HCT116 (cell line): ENCODE results near the gene EIF5AL1. TPM values are rescaled to one million over a fixed set of nuclear protein-coding genes. Genes with fewer than 3 reads are reported as not detected.

Experiments
- ATAC-seq: fragments of 200-7000 bp; cut with Tn5 transposase; 2 replicates; pipeline ENCODE4 v1.9.1; 2020; ENCODE audit warnings: mild to moderate bottlenecking, moderate library complexity
- BruUV-seq: library from RNA; stranded (reverse); fragments of 400-500 nt; replicated peaks from 2 replicates; lab custom pipeline; 2021; lab: Mats Ljungman, UMichigan
- CTCF ChIA-PET: fragments of 300-600 bp; sonication (Branson Sonifier 250); formaldehyde crosslinking; loops from one replicate; lab custom pipeline; 2021; ENCODE audit warnings: antibody characterized with exemption; lab: Charles Lee
- POLR2A ChIA-PET: fragments of 300-600, 350-600 bp; sonication (Branson Sonifier 250); formaldehyde crosslinking; loops from one replicate; lab custom pipeline; 2021; ENCODE audit warnings: antibody characterized with exemption; lab: Charles Lee
- RAD21 ChIA-PET, 2 experiments: fragments of 300-600 bp; sonication (Branson Sonifier 250); formaldehyde crosslinking; loops; one replicate each; lab custom pipeline; 2023; ENCODE audit warnings: low total read pairs in 2 of 2; ENCODE audit not compliant: uncharacterized antibody in 2 of 2, unreplicated experiment in 2 of 2, low non-redundant PET in 1 of 2; lab: Charles Lee
- DNase-seq: peaks from one replicate; pipeline ENCODE4 v3.0.0-alpha.2; 2010; ENCODE audit warnings: low read depth, low spot score
- H2AFZ ChIP-seq: fragments of 200-600 bp; shearing (Covaris generic), sonication (generic); 2 replicates; pipeline ENCODE4 v1.6.1; 2017; ENCODE audit warnings: low read depth, mixed run types, mixed read lengths, antibody characterized with exemption, low read length; ENCODE audit not compliant: poor library complexity, severe bottlenecking
- H3K27ac ChIP-seq: 2 replicates; pipeline ENCODE4 v1.5.1; 2012; ENCODE audit warnings: low read depth, low read length
- H3K27me3 ChIP-seq: fragments of 200-600 bp; sonication (generic); 2 replicates; pipeline ENCODE4 v1.6.1; 2016; ENCODE audit warnings: mixed run types, low read length, mixed read lengths; ENCODE audit not compliant: insufficient read depth
- H3K36me3 ChIP-seq, 2 experiments: fragments of 200-500 bp in 1 of 2; fragments of 200-600 bp in 1 of 2; sonication (Bioruptor generic) in 1 of 2; sonication (generic) in 1 of 2; 2 replicates each; pipeline versions ENCODE4 v1.5.1 to v1.6.1; 2014 to 2016; ENCODE audit warnings: low read length in 2 of 2, inconsistent platforms in 1 of 2, mixed read lengths in 1 of 2, mixed run types in 1 of 2; ENCODE audit not compliant: insufficient read depth in 2 of 2, control insufficient read depth in 1 of 2
- H3K4me1 ChIP-seq, 2 experiments: fragments of 200-600 bp in 1 of 2; sonication (generic) in 1 of 2; 2 replicates each; pipeline versions ENCODE4 v1.5.1 to v1.6.1; 2012 to 2017; ENCODE audit warnings: low read length in 2 of 2, inconsistent platforms in 1 of 2, mild to moderate bottlenecking in 1 of 2, mixed read lengths in 1 of 2, mixed run types in 1 of 2, moderate library complexity in 1 of 2; ENCODE audit not compliant: insufficient read depth in 2 of 2, control insufficient read depth in 1 of 2
- H3K4me2 ChIP-seq: fragments of 200-600 bp; sonication (generic); 2 replicates; pipeline ENCODE4 v1.6.1; 2017; ENCODE audit warnings: mixed run types, low read length, mixed read lengths
- H3K4me3 ChIP-seq, 2 experiments: fragments of 200-600 bp in 1 of 2; sonication (generic) in 1 of 2; replicated peaks in 1 of 2; 2 replicates each; pipeline ENCODE4 v1.5.1; 2011 to 2016; ENCODE audit warnings: low read length in 2 of 2, control low read depth in 1 of 2, low read depth in 1 of 2, mild to moderate bottlenecking in 1 of 2, mixed read lengths in 1 of 2, mixed run types in 1 of 2
- H3K79me2 ChIP-seq: fragments of 200-600 bp; sonication (generic); 2 replicates; pipeline ENCODE4 v1.6.1; 2017; ENCODE audit warnings: mild to moderate bottlenecking, mixed run types, low read length, moderate library complexity, mixed read lengths; ENCODE audit not compliant: insufficient read depth
- H3K9ac ChIP-seq: fragments of 200-600 bp; sonication (generic); 2 replicates; pipeline ENCODE4 v1.6.1; 2016; ENCODE audit warnings: low read length, mixed read lengths
- H3K9me2 ChIP-seq: fragments of 200-600 bp; sonication (generic), shearing (Covaris generic); 2 replicates; pipeline ENCODE4 v1.6.1; 2017; ENCODE audit warnings: mixed run types, mild to moderate bottlenecking, moderate library complexity; ENCODE audit not compliant: insufficient read depth
- H3K9me3 ChIP-seq, 2 experiments: fragments of 200-500 bp in 1 of 2; fragments of 200-600 bp in 1 of 2; sonication (Bioruptor generic) in 1 of 2; sonication (generic) in 1 of 2; 2 replicates each; pipeline ENCODE4 v1.6.1; 2014 to 2017; ENCODE audit warnings: low read length in 2 of 2, mixed read lengths in 2 of 2, inconsistent platforms in 1 of 2, low read depth in 1 of 2, mild to moderate bottlenecking in 1 of 2, mixed run types in 1 of 2, moderate library complexity in 1 of 2; ENCODE audit not compliant: control insufficient read depth in 1 of 2, insufficient read depth in 1 of 2
- H4K20me1 ChIP-seq: fragments of 200-600 bp; sonication (generic), shearing (Covaris generic); 2 replicates; pipeline ENCODE4 v1.6.1; 2017; ENCODE audit warnings: mixed run types, mild to moderate bottlenecking, moderate library complexity; ENCODE audit not compliant: insufficient read depth
- ATF3 ChIP-seq: IDR thresholded peaks from 2 replicates; pipeline ENCODE4 v1.6.1; 2012
- CBX3 ChIP-seq: IDR thresholded peaks from 2 replicates; pipeline ENCODE4 v1.6.1; 2012; ENCODE audit warnings: low read depth
- CTCF ChIP-seq, 3 experiments: fragments of 200-600 bp in 1 of 3; sonication (generic) in 1 of 3; IDR thresholded peaks in 2 of 3; conservative IDR thresholded peaks in 1 of 3; 2 replicates each; pipeline ENCODE4 v1.5.1; 2012 to 2017; ENCODE audit warnings: low read depth in 2 of 3, low read length in 2 of 3, antibody characterized with exemption in 1 of 3, borderline replicate concordance in 1 of 3, control low read depth in 1 of 3, mild to moderate bottlenecking in 1 of 3, mixed read lengths in 1 of 3, mixed run types in 1 of 3, moderate library complexity in 1 of 3; ENCODE audit not compliant: insufficient read depth in 1 of 3
- ELF1 ChIP-seq: IDR thresholded peaks from 2 replicates; pipeline ENCODE4 v1.6.1; 2012; ENCODE audit warnings: low read depth, borderline replicate concordance
- FOSL1 ChIP-seq: IDR thresholded peaks from 2 replicates; pipeline ENCODE4 v1.6.1; 2012; ENCODE audit warnings: low read depth
- MAX ChIP-seq: IDR thresholded peaks from 2 replicates; pipeline ENCODE4 v1.6.1; 2012
- POLR2A ChIP-seq: IDR thresholded peaks from 2 replicates; pipeline ENCODE4 v1.7.0; 2011; ENCODE audit warnings: borderline replicate concordance; ENCODE audit not compliant: insufficient read depth, insufficient read length; ENCODE audit errors: extremely low read depth
- RAD21 ChIP-seq: IDR thresholded peaks from 2 replicates; pipeline ENCODE4 v1.6.1; 2012; ENCODE audit warnings: low read depth, mild to moderate bottlenecking
- REST ChIP-seq: IDR thresholded peaks from 2 replicates; pipeline ENCODE4 v1.6.1; 2012; ENCODE audit warnings: low read depth
- SIN3A ChIP-seq: IDR thresholded peaks from 2 replicates; pipeline ENCODE4 v1.6.1; 2012; ENCODE audit warnings: low read depth
- SRF ChIP-seq: IDR thresholded peaks from 2 replicates; pipeline ENCODE4 v1.6.1; 2012; ENCODE audit warnings: low read depth
- TCF7L2 ChIP-seq: IDR thresholded peaks from 2 replicates; pipeline ENCODE4 v1.7.0; 2011; ENCODE audit warnings: borderline replicate concordance, inconsistent platforms; ENCODE audit not compliant: insufficient read depth, insufficient read length; ENCODE audit errors: extremely low read depth
- YY1 ChIP-seq: IDR thresholded peaks from 2 replicates; pipeline ENCODE4 v1.6.1; 2011; ENCODE audit warnings: low read length, low read depth, moderate library complexity, mild to moderate bottlenecking; ENCODE audit not compliant: insufficient replicate concordance; ENCODE audit errors: extremely low read depth
- ZBTB33 ChIP-seq: IDR thresholded peaks from 2 replicates; pipeline ENCODE4 v1.6.1; 2011; ENCODE audit warnings: mild to moderate bottlenecking, low read length, moderate library complexity; ENCODE audit not compliant: insufficient replicate concordance; ENCODE audit errors: extremely low read depth
- ZFX ChIP-seq: fragments of 450-650 bp; IDR thresholded peaks from 2 replicates; pipeline ENCODE4 v1.6.1; 2017
- ZNF274 ChIP-seq: fragments of 200-500 bp; sonication (Bioruptor generic); IDR thresholded peaks from 2 replicates; pipeline ENCODE4 v1.6.1; 2014; ENCODE audit warnings: mild to moderate bottlenecking, low read depth, low read length, inconsistent platforms
- intact Hi-C: fragments of 100-400 bp; cut with micrococcal nuclease; formaldehyde crosslinking; loops from 2 replicates; pipeline ENCODE4 v1.10.0; 2022
- total RNA-seq: library from RNA; stranded (reverse); gene quantifications from one replicate; pipeline ENCODE4 v1.2.1, GENCODE V29; 2021; ENCODE audit not compliant: unreplicated experiment

EIF5AL1 gene
- total RNA-seq, 1 experiment from 2014 or later = 5.6 TPM

- no TSS peak for BruUV-seq
- no peak for TF ChIP-seq MAX
- TF ChIP-seq SRF = no peak
- TF ChIP-seq CTCF (IDR thresholded peaks at IDR 0.05 in 2 of 3, conservative IDR thresholded peaks at IDR 0.05 in 1 of 3; ENCODE audit: borderline replicate concordance in 1 of 3, insufficient read depth in 1 of 3, low read depth in 2 of 3, low read length in 2 of 3) = no peak
- TF ChIP-seq FOSL1 = no peak
- TF ChIP-seq SIN3A = no peak
- TF ChIP-seq TCF7L2 = no peak
- TF ChIP-seq CBX3 = no peak
- no peak for TF ChIP-seq ATF3
- no peak for TF ChIP-seq ELF1
- no peak for TF ChIP-seq REST
- TF ChIP-seq RAD21 = no peak
- no peak for TF ChIP-seq POLR2A
- TF ChIP-seq ZFX = no peak
- no peak for TF ChIP-seq YY1
- TF ChIP-seq ZNF274 = no peak
- no peak for TF ChIP-seq ZBTB33
- ATAC-seq = no peak
- Histone ChIP-seq H3K27me3 (no peaks in the 10 kb centered on the region), H4K20me1 (no peaks in the 10 kb centered on the region), H3K36me3 (no peaks in the 10 kb centered on the region), H2AFZ (no peak overlapping the region), H3K79me2 (no peaks in the 10 kb centered on the region), H3K27ac (no peak overlapping the region), H3K4me2 (no peak overlapping the region), H3K4me1 (no peaks in the 10 kb centered on the region), H3K9ac (no peak overlapping the region), H3K4me3 (no peak overlapping the region), H3K9me3 (no peaks in the 10 kb centered on the region), H3K9me2 (no peaks in the 10 kb centered on the region)
- ChIA-PET POLR2A (interaction anchor here (1.0 kb wide), 1 partner anchor 14 kb away, joined by 4 read pairs; no protein-coding TSS in a partner anchor), RAD21 (no interaction called here), CTCF (no interaction called here)
- intact Hi-C loops = no loop called here
- no peak for DNase-seq
Observed at GRCh38 chr10:79473496-79474095, 38.7 kb upstream of the EIF5AL1 start.
